Adipocyte (in vitro differentiated cells): ENCODE results near the gene ILK.
A peak's percentile ranks its signal among the peaks of the same experiment; 100 is the strongest.

ENCODE experiments used
- DNase-seq: peaks from one replicate; pipeline ENCODE4 v3.0.0-alpha.2; 2015; ENCODE audit warnings: low read depth
- H3K27me3 ChIP-seq: replicated peaks from 2 replicates; pipeline ENCODE4 v1.7.0; 2013; ENCODE audit warnings: mild to moderate bottlenecking, low read length, moderate library complexity; ENCODE audit not compliant: control insufficient read depth, insufficient read depth
- H3K36me3 ChIP-seq: 2 replicates; pipeline ENCODE4 v1.7.0; 2013; ENCODE audit warnings: low read length, mild to moderate bottlenecking, moderate library complexity; ENCODE audit not compliant: control insufficient read depth, insufficient read depth, severe bottlenecking
- H3K4me1 ChIP-seq: 2 replicates; pipeline ENCODE4 v1.7.0; 2013; ENCODE audit warnings: mild to moderate bottlenecking, low read length, moderate library complexity; ENCODE audit not compliant: control insufficient read depth, insufficient read depth
- H3K4me3 ChIP-seq: 2 replicates; pipeline ENCODE4 v1.7.0; 2013; ENCODE audit warnings: mild to moderate bottlenecking, low read length, moderate library complexity
- H3K9ac ChIP-seq: 2 replicates; pipeline ENCODE4 v1.7.0; 2013; ENCODE audit warnings: mild to moderate bottlenecking, low read length, moderate library complexity
- H3K9me3 ChIP-seq: 2 replicates; pipeline ENCODE4 v1.7.0; 2013; ENCODE audit warnings: mild to moderate bottlenecking, low read length, moderate library complexity; ENCODE audit not compliant: control insufficient read depth

The ILK gene

DNA sequence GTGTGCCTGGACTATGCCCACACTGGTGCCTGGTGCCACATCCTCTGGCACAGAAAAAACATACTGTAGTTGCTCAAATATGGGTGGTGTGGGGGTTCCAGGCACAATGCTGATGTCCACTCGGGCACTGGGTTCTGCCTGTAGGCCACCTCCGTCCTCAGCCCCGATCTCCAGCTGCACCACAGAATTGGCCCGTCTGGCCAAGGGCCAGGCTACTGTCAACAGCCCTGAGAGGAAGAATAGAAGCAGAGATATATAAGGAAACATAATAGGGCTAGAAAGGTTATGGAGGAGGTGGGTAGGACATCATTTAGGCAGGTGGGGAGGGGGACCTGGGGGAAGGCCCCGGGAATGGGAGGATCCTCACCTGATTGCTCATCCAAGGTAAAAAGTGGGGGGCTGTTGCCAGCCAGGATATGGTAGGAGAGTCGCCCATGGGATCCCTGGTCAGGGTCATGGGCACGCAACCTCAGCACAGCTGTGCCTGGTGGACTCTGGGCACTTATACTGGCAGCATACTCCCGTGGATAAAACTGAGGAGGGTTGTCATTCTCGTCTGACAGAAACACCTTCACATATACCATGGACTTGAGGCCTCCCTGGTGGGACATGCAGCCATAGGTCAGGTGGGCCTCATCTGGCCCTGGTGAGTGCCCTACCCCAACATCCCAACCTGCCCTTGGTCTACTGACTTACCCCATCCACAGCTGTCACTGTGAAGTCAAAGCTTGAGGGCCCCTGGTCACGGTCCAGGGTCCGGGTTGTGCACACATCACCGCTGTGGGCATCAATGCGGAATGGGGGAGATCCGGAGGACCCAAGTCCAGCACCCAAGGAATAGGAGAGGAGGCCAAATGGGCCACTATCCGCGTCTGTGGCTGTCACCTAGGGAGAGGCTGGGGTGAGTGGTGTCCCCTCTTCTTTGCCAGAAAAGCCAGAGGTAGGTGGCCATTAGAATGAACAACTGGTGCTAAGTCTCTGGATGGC, 30.1 kb downstream of the ILK start:
- H3K27me3 ChIP-seq: no peaks in the 10 kb centered on the region
- no peak for DNase-seq
- no peaks in the 10 kb centered on the region for H3K9me3 ChIP-seq
- H3K36me3 ChIP-seq: no peaks in the 10 kb centered on the region
- no peak overlapping the region for H3K9ac ChIP-seq
- peaks cover 22% of the 10 kb centered on the region for H3K4me1 ChIP-seq
- no peak overlapping the region for H3K4me3 ChIP-seq

DNA sequence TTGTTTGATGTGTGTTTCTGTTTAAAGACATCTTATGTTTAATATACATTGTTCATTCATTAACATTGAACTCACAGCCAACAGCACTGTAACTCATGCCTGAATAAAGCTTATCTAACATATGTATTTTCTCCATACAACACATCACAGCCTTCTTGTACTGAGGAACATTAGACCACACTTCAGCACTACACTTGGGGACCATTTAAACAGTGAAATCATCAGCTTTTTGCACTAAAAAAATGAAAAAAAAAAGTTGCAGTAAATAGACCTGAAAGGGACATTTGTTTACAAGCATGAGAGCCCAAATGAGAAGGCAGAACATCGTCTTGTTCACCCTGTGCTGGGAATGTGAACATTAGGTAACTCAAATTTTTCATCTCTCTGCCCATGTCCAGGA, 31.0 kb downstream of the ILK start:
- no peaks in the 10 kb centered on the region for H3K27me3 ChIP-seq
- no peaks in the 10 kb centered on the region for H3K36me3 ChIP-seq
- H3K9ac ChIP-seq: no peak overlapping the region
- no peak for DNase-seq
- H3K4me1 ChIP-seq: peaks cover 22% of the 10 kb centered on the region
- no peak overlapping the region for H3K4me3 ChIP-seq
- no peaks in the 10 kb centered on the region for H3K9me3 ChIP-seq

DNA sequence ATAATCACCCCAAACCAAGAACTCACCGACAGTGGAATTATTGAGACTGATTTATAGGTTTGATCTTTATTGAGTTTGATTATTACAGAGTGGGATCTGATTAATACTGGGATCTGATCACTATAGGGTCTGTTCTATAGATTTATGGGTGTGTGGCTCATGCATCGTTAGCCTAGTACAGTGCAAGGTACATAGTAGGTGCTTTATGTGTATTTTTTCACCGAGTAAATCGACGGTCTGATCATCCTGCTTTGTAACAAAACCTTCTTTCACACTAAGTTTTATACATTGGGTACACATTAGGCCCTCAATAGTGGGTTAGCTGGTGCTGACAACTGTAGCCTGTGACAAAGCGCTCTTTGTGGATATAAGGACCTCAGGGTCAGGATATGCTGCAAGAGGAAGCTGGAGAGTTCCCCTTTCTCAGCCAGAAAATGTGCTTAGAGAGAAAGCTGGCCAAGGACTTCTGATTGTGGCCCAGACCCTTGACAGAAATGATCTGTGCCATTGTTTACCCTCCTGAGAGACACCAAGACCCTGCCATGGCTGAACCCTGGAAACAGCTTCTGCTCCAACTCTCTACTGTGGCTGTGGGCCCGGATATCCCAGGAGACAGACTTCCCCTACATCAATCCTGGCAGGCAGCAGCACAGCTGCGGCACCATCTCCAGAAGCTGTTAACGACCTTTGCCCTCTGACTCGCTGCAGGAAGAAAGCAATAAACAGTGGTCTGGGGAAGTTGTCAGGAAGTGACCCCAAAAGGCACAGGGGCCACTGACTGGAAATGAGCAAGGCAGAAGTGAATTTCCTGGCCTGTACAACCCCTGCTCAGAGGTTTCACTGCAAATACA, 31.7 kb downstream of the ILK start:
- no peak overlapping the region for H3K9ac ChIP-seq
- no peak for DNase-seq

DNA sequence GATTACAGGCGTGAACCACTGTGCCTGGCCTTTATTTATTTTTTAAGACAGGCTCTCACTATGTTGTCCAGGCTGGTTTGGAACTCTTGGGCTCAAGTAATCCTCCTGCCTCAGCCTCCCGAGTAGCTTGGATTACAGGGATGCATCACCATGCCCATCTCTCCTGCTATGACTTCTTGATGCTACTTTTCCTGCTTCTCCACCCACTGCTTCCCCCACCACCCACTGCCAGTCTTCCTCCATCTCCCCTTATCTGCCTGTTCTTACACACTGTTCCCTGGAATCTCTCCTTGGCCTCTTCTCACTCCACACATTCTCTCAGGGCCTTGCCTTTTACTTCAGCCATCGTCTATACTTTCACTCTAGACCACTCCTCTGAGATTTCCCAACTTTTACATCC, 32.9 kb downstream of the ILK start:
- Histone ChIP-seq H3K9me3 (no peaks in the 10 kb centered on the region), H3K36me3 (no peaks in the 10 kb centered on the region), H3K4me3 (no peak overlapping the region), H3K4me1 (peaks cover 22% of the 10 kb centered on the region), H3K27me3 (peaks cover 7% of the 10 kb centered on the region), H3K9ac (no peak overlapping the region)
- DNase-seq: no peak

More for the DNA sequence above, 31.7 kb downstream of the ILK start:
- H3K4me3 ChIP-seq: no peak overlapping the region
- no peaks in the 10 kb centered on the region for H3K9me3 ChIP-seq
- peaks cover 22% of the 10 kb centered on the region for H3K4me1 ChIP-seq
- no peaks in the 10 kb centered on the region for H3K27me3 ChIP-seq
- no peaks in the 10 kb centered on the region for H3K36me3 ChIP-seq

DNA sequence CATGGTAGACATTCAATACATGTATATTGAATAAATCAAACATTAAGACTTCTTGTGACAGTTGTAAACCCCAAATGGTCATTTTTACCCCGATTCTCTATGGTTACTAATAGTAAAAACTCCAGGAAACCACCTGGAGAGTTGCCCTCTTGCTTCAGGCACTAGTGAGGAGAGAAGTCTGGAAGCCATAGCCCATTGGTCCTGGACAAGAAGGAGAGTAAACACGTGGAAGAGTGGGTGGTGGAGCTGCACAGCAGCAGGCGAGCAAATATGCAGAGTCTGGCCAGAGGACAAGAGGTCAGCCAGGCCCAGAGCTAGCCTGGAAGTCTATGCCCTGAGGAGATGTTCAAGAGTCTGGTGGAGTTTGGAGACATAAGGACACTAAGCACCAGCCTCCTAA, 34.3 kb downstream of the ILK start:
- no peak overlapping the region for H3K4me3 ChIP-seq
- peaks cover 10% of the 10 kb centered on the region for H3K27me3 ChIP-seq
- peak; percentile 80 for DNase-seq
- H3K9me3 ChIP-seq: no peaks in the 10 kb centered on the region
- H3K4me1 ChIP-seq: peaks cover 22% of the 10 kb centered on the region
- H3K9ac ChIP-seq: no peak overlapping the region
- no peaks in the 10 kb centered on the region for H3K36me3 ChIP-seq

DNA sequence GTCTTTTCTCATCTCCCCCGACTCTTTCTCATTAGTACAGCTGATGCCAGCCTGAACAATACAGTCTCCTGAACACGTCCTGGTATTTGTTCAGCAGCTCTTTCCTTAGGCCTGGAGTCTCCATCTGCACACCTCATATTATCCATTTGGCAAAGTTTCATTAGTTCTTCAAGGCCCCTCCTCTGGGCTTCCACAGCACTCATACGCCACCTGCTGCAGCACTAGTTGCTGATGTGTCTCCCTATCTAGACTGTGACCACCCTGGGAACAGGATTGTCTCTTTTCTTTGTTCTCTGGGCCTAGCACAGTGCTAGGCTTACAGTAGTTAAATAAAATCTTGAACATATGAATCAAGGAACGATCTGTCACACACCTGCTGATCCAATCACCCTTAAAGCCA, 34.9 kb downstream of the ILK start:
- no peak for DNase-seq
- no peaks in the 10 kb centered on the region for H3K9me3 ChIP-seq
- no peaks in the 10 kb centered on the region for H3K36me3 ChIP-seq
- no peak overlapping the region for H3K4me3 ChIP-seq
- peaks cover 16% of the 10 kb centered on the region for H3K27me3 ChIP-seq
- peaks cover 22% of the 10 kb centered on the region for H3K4me1 ChIP-seq
- H3K9ac ChIP-seq: no peak overlapping the region

DNA sequence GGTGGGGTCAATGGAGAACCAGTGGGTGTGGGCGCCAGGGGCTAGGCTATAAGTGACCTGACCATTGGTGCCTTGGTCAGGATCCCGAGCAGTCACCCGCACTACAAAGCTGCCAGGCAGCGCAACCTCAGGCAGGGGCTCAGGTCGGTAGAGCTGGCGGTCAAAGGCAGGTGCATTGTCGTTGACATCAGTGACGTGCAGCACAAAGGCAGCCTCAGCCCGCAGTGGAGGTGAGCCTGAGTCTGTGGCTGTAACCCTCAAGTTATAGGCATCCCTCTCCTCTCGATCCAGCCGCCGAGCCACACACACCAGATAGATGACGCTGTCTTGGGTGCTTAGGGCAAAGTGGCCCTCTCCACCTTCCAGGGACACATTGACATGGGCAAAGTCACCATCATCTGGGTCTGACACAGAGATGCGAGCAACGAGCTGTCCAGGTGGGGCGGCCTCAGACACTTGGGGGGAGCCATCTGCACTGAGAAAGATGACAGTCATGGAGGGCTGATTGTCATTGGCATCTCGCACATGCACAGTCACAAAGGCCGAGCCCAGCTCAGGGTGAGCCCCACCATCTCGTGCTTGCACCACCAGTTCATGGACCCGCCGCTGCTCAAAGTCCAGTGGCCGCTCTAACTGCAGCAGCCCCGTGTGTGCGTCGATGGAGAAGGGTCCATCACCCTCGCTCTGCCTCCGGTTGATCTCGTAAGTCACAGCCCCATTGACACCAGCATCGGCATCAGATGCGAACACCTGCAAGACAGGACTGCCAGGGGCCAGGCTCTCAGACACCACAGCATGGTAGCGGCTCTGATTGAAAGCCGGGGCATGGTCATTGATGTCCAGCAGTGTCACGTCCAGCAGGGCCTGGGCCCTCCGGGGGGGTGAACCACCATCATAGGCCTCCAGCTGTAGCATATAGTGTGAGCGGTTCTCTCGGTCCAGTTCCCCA, 36.7 kb downstream of the ILK start:
- H3K36me3 ChIP-seq: no peaks in the 10 kb centered on the region
- peaks cover 35% of the 10 kb centered on the region for H3K27me3 ChIP-seq
- no peak for DNase-seq
- H3K4me1 ChIP-seq: peaks cover 18% of the 10 kb centered on the region
- H3K4me3 ChIP-seq: no peak overlapping the region
- H3K9me3 ChIP-seq: no peaks in the 10 kb centered on the region
- H3K9ac ChIP-seq: no peak overlapping the region

DNA sequence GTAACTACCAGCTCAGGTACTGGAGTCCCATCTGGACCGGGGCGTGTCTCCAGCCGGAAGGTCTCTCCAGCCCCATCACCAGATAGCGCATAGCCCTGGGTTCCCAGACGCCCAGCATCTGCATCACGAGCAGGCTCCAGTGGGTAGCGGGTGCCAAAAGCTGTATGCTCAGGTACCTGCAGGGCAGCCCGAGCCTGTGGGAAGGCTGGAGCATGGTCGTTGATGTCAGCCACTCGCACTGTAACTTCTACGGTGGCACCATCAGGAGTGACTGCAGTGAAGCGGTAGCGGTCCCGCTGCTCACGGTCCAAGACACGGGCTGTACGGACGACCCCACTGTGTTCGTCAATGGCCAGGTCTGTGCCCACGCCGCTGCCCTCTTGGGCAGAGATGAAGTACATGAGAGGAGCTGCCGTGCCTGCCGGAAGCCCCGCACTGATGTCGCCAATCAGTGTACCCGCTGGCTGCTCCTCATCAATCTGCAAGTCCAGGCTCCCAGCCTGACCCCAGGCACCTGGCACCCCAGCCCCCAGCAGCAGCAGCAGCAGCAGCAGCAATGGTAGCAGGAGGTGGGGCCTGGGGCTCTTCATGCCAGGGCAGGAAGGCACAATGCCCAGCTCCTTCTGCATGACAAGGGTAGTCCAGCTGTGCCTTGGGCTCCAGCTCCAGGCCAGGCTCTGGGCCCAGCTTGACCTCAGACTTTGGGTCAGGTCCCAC, 37.6 kb downstream of the ILK start:
- H3K9ac ChIP-seq: no peak overlapping the region
- H3K36me3 ChIP-seq: no peaks in the 10 kb centered on the region
- no peak overlapping the region for H3K4me3 ChIP-seq
- peaks cover 39% of the 10 kb centered on the region for H3K27me3 ChIP-seq
- DNase-seq: no peak
- H3K9me3 ChIP-seq: no peaks in the 10 kb centered on the region
- peaks cover 17% of the 10 kb centered on the region for H3K4me1 ChIP-seq

DNA sequence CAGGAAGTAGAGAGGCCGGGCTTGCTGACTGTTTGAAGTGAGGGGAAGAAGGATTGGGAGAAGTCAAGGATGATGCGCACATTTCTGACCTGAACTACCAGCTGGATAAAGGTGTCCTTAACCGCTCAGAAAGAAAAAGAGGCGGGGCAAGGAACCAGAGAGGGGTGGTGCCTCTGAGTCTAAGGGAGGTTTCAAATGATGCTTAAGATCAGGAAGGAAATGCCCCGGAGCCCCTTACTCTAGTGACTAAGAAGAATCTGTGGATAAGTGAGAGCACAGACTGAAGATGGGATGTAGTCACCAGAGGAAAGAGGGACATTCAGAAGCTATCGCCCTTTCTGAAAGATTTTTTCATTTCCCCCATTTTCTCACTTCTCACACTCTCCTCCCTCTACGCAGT, 39.4 kb downstream of the ILK start:
- Histone ChIP-seq H3K9ac (no peak overlapping the region), H3K36me3 (no peaks in the 10 kb centered on the region), H3K9me3 (no peaks in the 10 kb centered on the region), H3K4me1 (peaks cover 18% of the 10 kb centered on the region), H3K27me3 (peaks cover 39% of the 10 kb centered on the region), H3K4me3 (no peak overlapping the region)
- DNase-seq: no peak

DNA sequence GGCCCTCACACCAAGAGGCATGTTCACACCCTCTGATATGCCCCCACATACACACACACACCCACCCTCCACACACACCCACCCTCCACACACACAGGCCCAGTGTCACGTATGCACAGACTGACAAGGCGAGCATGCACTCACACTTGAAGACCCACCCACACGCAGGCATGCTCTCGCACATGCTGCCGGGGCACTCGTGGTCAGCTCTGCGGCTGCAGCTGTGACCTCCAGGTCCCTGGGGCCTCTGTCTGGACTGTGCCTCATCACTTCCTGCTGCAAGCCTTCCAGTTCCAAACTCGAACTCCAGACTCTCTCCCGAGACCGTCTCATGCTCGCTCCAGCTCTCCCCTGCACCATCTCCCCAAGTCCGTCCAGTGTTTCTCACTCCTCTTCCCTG, 42.5 kb downstream of the ILK start:
- H3K9me3 ChIP-seq: no peaks in the 10 kb centered on the region
- H3K27me3 ChIP-seq: peaks cover 54% of the 10 kb centered on the region
- no peak overlapping the region for H3K9ac ChIP-seq
- DNase-seq: peak; percentile 61
- H3K36me3 ChIP-seq: no peaks in the 10 kb centered on the region
- peaks cover 12% of the 10 kb centered on the region for H3K4me1 ChIP-seq
- no peak overlapping the region for H3K4me3 ChIP-seq
